ENCODE measurements around the gene EDDM3A. TPM values are rescaled to one million over a fixed set of nuclear protein-coding genes. Genes with fewer than 3 reads are reported as not detected.
"Not testable (repeated sequence)": the region's sequence is repeated elsewhere in the genome, so short reads cannot be mapped to it uniquely, and the experiment has no call there.

EDDM3A gene
- total and polyA plus RNA-seq, 9 donors = not detected

DNA sequence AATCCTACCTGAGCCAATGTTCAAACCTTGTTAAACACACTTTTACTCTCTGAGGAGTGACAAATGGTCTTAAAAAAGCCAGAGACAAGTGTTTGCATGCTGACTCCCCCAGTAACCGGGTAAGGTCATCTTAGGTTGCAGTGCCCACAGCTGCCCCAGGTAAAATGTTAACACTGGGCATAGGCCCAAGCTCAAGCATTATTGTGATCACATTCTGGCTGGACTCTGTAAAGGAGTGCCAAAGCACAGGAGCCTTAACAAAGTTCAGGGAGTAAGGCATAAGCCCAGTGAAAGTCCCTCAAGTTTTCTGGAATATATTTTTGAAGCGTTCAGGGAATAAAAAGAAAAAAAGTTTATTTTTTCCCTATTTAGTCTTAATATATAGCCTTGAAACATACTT, 8.6 kb downstream of the EDDM3A start:
- Histone ChIP-seq H3K27ac (ENCODE audit: low read length) (no peak overlapping the region), H3K36me3 (ENCODE audit: control insufficient read depth, insufficient read depth, low read length) (no peaks in the 10 kb centered on the region), H3K4me1 (ENCODE audit: control insufficient read depth, insufficient read depth, low read length) (no peaks in the 10 kb centered on the region), H3K4me3 (ENCODE audit: low read length) (no peak overlapping the region), H3K27me3 (ENCODE audit: control insufficient read depth, insufficient read depth, low read length) (no peaks in the 10 kb centered on the region), H3K9me3 (replicated peaks; ENCODE audit: control insufficient read depth, low read depth, low read length) (peaks cover 7% of the 10 kb centered on the region)
- DNase-seq = no peak
- 50% methylated on average over 1 of the region's 2 CpGs for WGBS (ENCODE audit: insufficient coverage)

DNA sequence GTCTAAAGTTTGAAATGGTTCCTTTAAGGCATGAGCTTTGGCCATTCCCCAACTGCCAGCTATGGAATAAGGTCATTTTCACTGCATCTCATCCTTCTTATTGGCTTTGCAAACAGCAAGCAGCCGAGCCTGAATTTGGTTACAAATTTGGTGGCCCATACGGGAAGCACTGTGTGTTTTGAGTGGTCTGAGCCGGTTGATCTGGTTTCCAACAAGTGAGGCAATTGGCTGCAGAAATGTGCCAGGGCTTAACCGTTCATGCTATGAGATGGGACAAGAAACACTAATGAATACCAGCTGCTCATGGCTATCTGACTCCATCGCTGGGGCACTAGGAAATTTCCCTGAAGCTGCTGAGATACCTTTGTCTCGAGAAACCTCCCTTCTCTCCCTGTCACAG, 9.3 kb downstream of the EDDM3A start:
- WGBS (ENCODE audit: insufficient coverage) = 64% methylated on average over 5 of the region's 6 CpGs
- no peaks in the 10 kb centered on the region for H3K36me3 ChIP-seq (ENCODE audit: control insufficient read depth, insufficient read depth, low read length)
- H3K4me1 ChIP-seq (ENCODE audit: control insufficient read depth, insufficient read depth, low read length) = no peaks in the 10 kb centered on the region
- no peak overlapping the region for H3K27ac ChIP-seq (ENCODE audit: low read length)
- peaks cover 7% of the 10 kb centered on the region for H3K9me3 ChIP-seq (replicated peaks; ENCODE audit: control insufficient read depth, low read depth, low read length)
- no peaks in the 10 kb centered on the region for H3K27me3 ChIP-seq (ENCODE audit: control insufficient read depth, insufficient read depth, low read length)
- no peak for DNase-seq
- no peak overlapping the region for H3K4me3 ChIP-seq (ENCODE audit: low read length)

GRCh38 chr14:20757965-20758364, 12.3 kb downstream of the EDDM3A start:
- Histone ChIP-seq H3K9me3 (replicated peaks; ENCODE audit: control insufficient read depth, low read depth, low read length) (no peaks in the 10 kb centered on the region), H3K36me3 (ENCODE audit: control insufficient read depth, insufficient read depth, low read length) (no peaks in the 10 kb centered on the region), H3K27ac (ENCODE audit: low read length) (no peak overlapping the region), H3K4me1 (ENCODE audit: control insufficient read depth, insufficient read depth, low read length) (no peaks in the 10 kb centered on the region), H3K27me3 (ENCODE audit: control insufficient read depth, insufficient read depth, low read length) (no peaks in the 10 kb centered on the region), H3K4me3 (ENCODE audit: low read length) (no peak overlapping the region)
- WGBS (ENCODE audit: insufficient coverage) = 0% methylated on average over 1 of the region's 4 CpGs
- DNase-seq = no peak

DNA sequence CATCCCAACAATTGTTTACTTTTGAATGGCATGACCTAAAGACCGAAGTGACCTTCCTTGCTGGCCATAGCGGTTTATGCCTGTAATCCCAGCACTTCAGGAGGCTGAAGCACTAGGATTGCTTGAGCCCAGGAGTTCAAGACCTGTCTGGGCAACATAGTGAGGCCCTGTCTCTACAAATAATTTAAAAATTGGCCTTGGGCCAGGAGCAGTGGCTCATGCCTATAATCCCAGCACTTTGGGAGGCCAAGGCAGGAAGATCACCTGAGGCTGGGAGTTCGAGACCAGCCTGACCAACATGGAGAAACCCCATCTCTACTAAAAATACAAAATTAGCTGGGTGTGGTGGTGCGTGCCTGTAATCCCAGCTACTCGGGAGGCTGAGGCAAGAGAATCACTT, 13.8 kb downstream of the EDDM3A start:
- H3K4me1 ChIP-seq (ENCODE audit: control insufficient read depth, insufficient read depth, low read length); H3K4me3 ChIP-seq (ENCODE audit: low read length); DNase-seq; H3K9me3 ChIP-seq (replicated peaks; ENCODE audit: control insufficient read depth, low read depth, low read length); H3K36me3 ChIP-seq (ENCODE audit: control insufficient read depth, insufficient read depth, low read length); H3K27ac ChIP-seq (ENCODE audit: low read length); H3K27me3 ChIP-seq (ENCODE audit: control insufficient read depth, insufficient read depth, low read length): not testable (repeated sequence)
- 93% methylated on average over 2 of the region's 5 CpGs for WGBS (ENCODE audit: insufficient coverage)

DNA sequence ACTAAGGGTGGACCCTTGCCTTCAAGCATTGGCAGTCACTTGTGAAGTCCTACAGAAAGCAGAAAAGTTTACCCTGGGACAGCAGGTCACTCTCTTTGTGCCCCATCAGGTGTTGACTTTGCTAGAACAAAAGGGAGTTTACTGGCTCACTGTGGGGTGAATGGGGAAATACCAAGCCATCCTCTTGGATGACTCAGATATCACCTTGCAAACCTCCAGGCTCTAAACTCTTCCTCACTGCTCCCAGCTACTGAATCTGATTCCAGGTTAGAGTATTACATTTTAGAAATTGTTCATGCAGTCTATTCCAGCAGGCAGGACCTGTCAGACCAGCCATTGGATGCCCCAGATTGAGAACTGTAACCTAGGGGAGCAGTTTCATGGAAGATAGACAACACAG, 15.3 kb downstream of the EDDM3A start:
- H3K4me1 ChIP-seq (ENCODE audit: control insufficient read depth, insufficient read depth, low read length) = no peaks in the 10 kb centered on the region
- H3K36me3 ChIP-seq (ENCODE audit: control insufficient read depth, insufficient read depth, low read length) = no peaks in the 10 kb centered on the region
- no peak overlapping the region for H3K4me3 ChIP-seq (ENCODE audit: low read length)
- H3K27me3 ChIP-seq (ENCODE audit: control insufficient read depth, insufficient read depth, low read length) = no peaks in the 10 kb centered on the region
- no peak for DNase-seq
- no peak overlapping the region for H3K27ac ChIP-seq (ENCODE audit: low read length)
- H3K9me3 ChIP-seq (replicated peaks; ENCODE audit: control insufficient read depth, low read depth, low read length) = no peaks in the 10 kb centered on the region

- H3K9me3 ChIP-seq (replicated peaks; ENCODE audit: control insufficient read depth, low read depth, low read length) = no peaks in the 10 kb centered on the region
- no CpG with 5 or more reads among the region's 3 CpGs for WGBS (ENCODE audit: insufficient coverage)
- H3K36me3 ChIP-seq (ENCODE audit: control insufficient read depth, insufficient read depth, low read length) = no peaks in the 10 kb centered on the region
- H3K4me1 ChIP-seq (ENCODE audit: control insufficient read depth, insufficient read depth, low read length) = no peaks in the 10 kb centered on the region
- H3K4me3 ChIP-seq (ENCODE audit: low read length) = no peak overlapping the region
- DNase-seq = no peak
- no peaks in the 10 kb centered on the region for H3K27me3 ChIP-seq (ENCODE audit: control insufficient read depth, insufficient read depth, low read length)
- H3K27ac ChIP-seq (ENCODE audit: low read length) = no peak overlapping the region
Measured at GRCh38 chr14:20768593-20768892, 22.9 kb downstream of the EDDM3A start.

DNA sequence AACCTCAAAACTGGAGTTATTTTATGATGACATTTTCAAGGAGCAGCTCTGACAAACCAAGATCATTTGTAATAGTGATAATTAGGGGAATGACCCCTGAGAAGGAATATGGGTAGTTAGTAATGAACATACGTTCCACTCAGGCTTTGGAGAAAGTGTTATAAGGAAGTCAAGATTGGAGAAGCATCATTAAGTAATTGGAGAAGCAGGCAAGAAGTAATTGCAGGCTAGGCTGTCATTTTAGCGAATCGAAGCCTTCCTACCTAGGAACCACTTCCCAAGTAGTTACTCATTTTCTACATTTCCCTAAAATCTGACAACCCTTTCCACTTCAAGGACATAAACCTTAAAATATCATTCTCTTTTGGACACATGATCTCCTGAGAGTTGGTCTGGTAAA, 23.7 kb downstream of the EDDM3A start:
- no peak for DNase-seq
- H3K4me1 ChIP-seq (ENCODE audit: control insufficient read depth, insufficient read depth, low read length) = no peaks in the 10 kb centered on the region
- no peaks in the 10 kb centered on the region for H3K27me3 ChIP-seq (ENCODE audit: control insufficient read depth, insufficient read depth, low read length)
- H3K9me3 ChIP-seq (replicated peaks; ENCODE audit: control insufficient read depth, low read depth, low read length) = no peaks in the 10 kb centered on the region
- no peaks in the 10 kb centered on the region for H3K36me3 ChIP-seq (ENCODE audit: control insufficient read depth, insufficient read depth, low read length)
- no peak overlapping the region for H3K27ac ChIP-seq (ENCODE audit: low read length)
- H3K4me3 ChIP-seq (ENCODE audit: low read length) = no peak overlapping the region
- 17% methylated on average over 1 of the region's 3 CpGs for WGBS (ENCODE audit: insufficient coverage)

DNA sequence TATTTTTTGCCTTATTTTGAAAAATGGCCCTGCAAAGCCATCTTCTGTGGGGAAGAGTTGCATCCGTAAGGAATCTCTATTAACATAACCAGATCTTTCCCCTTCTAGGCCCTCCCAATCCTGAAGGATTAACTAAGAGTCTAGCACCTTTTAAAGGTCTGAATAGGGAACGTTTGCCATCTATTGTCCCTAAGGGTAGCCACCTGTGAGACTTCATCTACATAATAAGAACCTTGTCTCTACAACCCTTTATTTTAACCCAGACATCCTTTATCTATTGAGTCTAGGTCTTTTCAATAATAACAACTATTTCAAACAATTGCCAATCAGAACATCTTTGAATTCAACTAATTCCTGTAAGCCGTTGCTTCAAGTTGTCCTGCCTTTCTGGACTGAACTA, 27.0 kb downstream of the EDDM3A start:
- Histone ChIP-seq H3K4me1 (ENCODE audit: control insufficient read depth, insufficient read depth, low read length) (no peaks in the 10 kb centered on the region), H3K27me3 (ENCODE audit: control insufficient read depth, insufficient read depth, low read length) (no peaks in the 10 kb centered on the region), H3K9me3 (replicated peaks; ENCODE audit: control insufficient read depth, low read depth, low read length) (no peaks in the 10 kb centered on the region), H3K36me3 (ENCODE audit: control insufficient read depth, insufficient read depth, low read length) (no peaks in the 10 kb centered on the region), H3K4me3 (ENCODE audit: low read length) (no peak overlapping the region), H3K27ac (ENCODE audit: low read length) (no peak overlapping the region)
- WGBS (ENCODE audit: insufficient coverage) = 43% methylated on average over 2 of the region's 3 CpGs
- DNase-seq = no peak

GRCh38 chr14:20774258-20774824, 28.7 kb downstream of the EDDM3A start:
- Histone ChIP-seq H3K36me3 (ENCODE audit: control insufficient read depth, insufficient read depth, low read length) (no peaks in the 10 kb centered on the region), H3K27ac (ENCODE audit: low read length) (no peak overlapping the region), H3K9me3 (replicated peaks; ENCODE audit: control insufficient read depth, low read depth, low read length) (no peaks in the 10 kb centered on the region), H3K4me3 (ENCODE audit: low read length) (no peak overlapping the region), H3K27me3 (ENCODE audit: control insufficient read depth, insufficient read depth, low read length) (no peaks in the 10 kb centered on the region), H3K4me1 (ENCODE audit: control insufficient read depth, insufficient read depth, low read length) (no peaks in the 10 kb centered on the region)
- no peak for DNase-seq
- no CpG with 5 or more reads among the region's 5 CpGs for WGBS (ENCODE audit: insufficient coverage)

- Histone ChIP-seq H3K36me3 (ENCODE audit: control insufficient read depth, insufficient read depth, low read length) (no peaks in the 10 kb centered on the region), H3K9me3 (replicated peaks; ENCODE audit: control insufficient read depth, low read depth, low read length) (no peaks in the 10 kb centered on the region), H3K4me1 (ENCODE audit: control insufficient read depth, insufficient read depth, low read length) (no peaks in the 10 kb centered on the region), H3K27ac (ENCODE audit: low read length) (no peak overlapping the region), H3K27me3 (ENCODE audit: control insufficient read depth, insufficient read depth, low read length) (no peaks in the 10 kb centered on the region), H3K4me3 (ENCODE audit: low read length) (no peak overlapping the region)
- DNase-seq = no peak
- WGBS (ENCODE audit: insufficient coverage) = 61% methylated on average over 2 of the region's 6 CpGs
Measured at GRCh38 chr14:20775043-20775442, 29.4 kb downstream of the EDDM3A start.

- H3K4me1 ChIP-seq (ENCODE audit: control insufficient read depth, insufficient read depth, low read length) = no peaks in the 10 kb centered on the region
- no peaks in the 10 kb centered on the region for H3K36me3 ChIP-seq (ENCODE audit: control insufficient read depth, insufficient read depth, low read length)
- no CpG with 5 or more reads among the region's 1 CpG for WGBS (ENCODE audit: insufficient coverage)
Measured at GRCh38 chr14:20775901-20776300, 30.2 kb downstream of the EDDM3A start.

More at GRCh38 chr14:20775901-20776300, 30.2 kb downstream of the EDDM3A start:
- H3K27me3 ChIP-seq (ENCODE audit: control insufficient read depth, insufficient read depth, low read length) = no peaks in the 10 kb centered on the region
- H3K4me3 ChIP-seq (ENCODE audit: low read length) = no peak overlapping the region
- H3K9me3 ChIP-seq (replicated peaks; ENCODE audit: control insufficient read depth, low read depth, low read length) = no peaks in the 10 kb centered on the region
- no peak overlapping the region for H3K27ac ChIP-seq (ENCODE audit: low read length)
- DNase-seq = no peak
